ENCODE measurements around the gene OXCT1.

- TF ChIP-seq EZH2 (IDR thresholded peaks at IDR 0.05; ENCODE audit: insufficient read depth, poor library complexity, severe bottlenecking), result no peak
- TF ChIP-seq EZH2phosphoT487 (IDR thresholded peaks at IDR 0.05; ENCODE audit: insufficient read depth, low read depth), result no peak
These were observed 54.5 kb downstream of the OXCT1 start for GRCh38 chr5:41815663-41816229.

Measured in GM23248 (cell line).